Measurements from ENCODE around the gene RAMP3. TPM values are rescaled to one million over a fixed set of nuclear protein-coding genes. Genes with fewer than 3 reads are reported as not detected.
"Not testable (repeated sequence)": the region's sequence is repeated elsewhere in the genome, so short reads cannot be mapped to it uniquely, and the experiment has no call there.

RAMP3 gene
- total RNA-seq, 4 donors from 2014 or later: 31.6 to 117 (median 112) TPM

DNA sequence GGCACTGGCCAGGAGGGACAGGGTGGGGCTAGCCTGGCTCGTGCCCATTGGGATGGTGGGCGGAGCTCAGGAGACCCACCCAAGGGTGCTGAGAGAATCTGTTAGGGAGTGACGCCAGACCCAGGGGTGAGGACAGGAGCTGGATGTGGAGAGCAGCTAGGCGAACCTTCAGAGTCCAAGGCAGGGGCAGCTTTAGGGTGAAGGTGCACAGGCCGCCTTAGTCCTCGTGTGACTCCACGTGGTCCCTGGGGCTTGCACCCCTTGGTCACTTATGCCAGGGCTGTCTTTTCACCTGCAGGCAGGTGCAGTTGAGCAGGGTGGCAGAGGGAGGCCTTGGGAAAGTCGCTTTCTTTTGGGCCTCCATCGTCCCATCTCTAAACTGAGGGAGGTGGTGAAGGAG lies 4.3 kb downstream of the RAMP3 start:
- DNase-seq (ENCODE audit: low spot score in 2 of 2): no peak

GRCh38 chr7:45162311-45162845 lies 4.8 kb downstream of the RAMP3 start:
- WGBS, 2 donors: 77 to 84% methylated on average over 3 of the region's 3 CpGs
- Histone ChIP-seq H3K4me1 (peaks cover 0 to 7% (median 2%) of the 10 kb centered on the region in 4 donors), H3K27me3 (peaks cover 0 to 16% of the 10 kb centered on the region in 2 donors), H3K4me3 (no peak overlapping the region), H3K27ac (no peak overlapping the region), H3K36me3 (no peaks in the 10 kb centered on the region), H3K9me3 (peaks cover 0 to 15% (median 1%) of the 10 kb centered on the region in 4 donors)
- no peak for DNase-seq (ENCODE audit: low spot score in 2 of 2)
- no peak for TF ChIP-seq POLR2A (IDR thresholded peaks at IDR 0.05)

More for the DNA sequence above, 4.3 kb downstream of the RAMP3 start:
- whole genome bisulfite sequencing, 2 donors: 82 to 91% methylated on average over 9 of the region's 9 CpGs
- Histone ChIP-seq H3K27me3 (peaks cover 0 to 21% of the 10 kb centered on the region in 2 donors), H3K4me1 (peaks cover 0 to 11% (median 2%) of the 10 kb centered on the region in 4 donors), H3K9me3 (peaks cover 0 to 15% (median 1%) of the 10 kb centered on the region in 4 donors), H3K4me3 (no peak overlapping the region), H3K36me3 (no peaks in the 10 kb centered on the region), H3K27ac (no peak overlapping the region)
- TF ChIP-seq, protein P1, sequence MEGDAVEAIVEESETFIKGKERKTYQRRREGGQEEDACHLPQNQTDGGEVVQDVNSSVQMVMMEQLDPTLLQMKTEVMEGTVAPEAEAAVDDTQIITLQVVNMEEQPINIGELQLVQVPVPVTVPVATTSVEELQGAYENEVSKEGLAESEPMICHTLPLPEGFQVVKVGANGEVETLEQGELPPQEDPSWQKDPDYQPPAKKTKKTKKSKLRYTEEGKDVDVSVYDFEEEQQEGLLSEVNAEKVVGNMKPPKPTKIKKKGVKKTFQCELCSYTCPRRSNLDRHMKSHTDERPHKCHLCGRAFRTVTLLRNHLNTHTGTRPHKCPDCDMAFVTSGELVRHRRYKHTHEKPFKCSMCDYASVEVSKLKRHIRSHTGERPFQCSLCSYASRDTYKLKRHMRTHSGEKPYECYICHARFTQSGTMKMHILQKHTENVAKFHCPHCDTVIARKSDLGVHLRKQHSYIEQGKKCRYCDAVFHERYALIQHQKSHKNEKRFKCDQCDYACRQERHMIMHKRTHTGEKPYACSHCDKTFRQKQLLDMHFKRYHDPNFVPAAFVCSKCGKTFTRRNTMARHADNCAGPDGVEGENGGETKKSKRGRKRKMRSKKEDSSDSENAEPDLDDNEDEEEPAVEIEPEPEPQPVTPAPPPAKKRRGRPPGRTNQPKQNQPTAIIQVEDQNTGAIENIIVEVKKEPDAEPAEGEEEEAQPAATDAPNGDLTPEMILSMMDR (IDR thresholded peaks at IDR 0.05): no peak
- TF ChIP-seq POLR2A (IDR thresholded peaks at IDR 0.05) (no peak), EP300 (IDR thresholded peaks at IDR 0.05) (no peak)

DNA sequence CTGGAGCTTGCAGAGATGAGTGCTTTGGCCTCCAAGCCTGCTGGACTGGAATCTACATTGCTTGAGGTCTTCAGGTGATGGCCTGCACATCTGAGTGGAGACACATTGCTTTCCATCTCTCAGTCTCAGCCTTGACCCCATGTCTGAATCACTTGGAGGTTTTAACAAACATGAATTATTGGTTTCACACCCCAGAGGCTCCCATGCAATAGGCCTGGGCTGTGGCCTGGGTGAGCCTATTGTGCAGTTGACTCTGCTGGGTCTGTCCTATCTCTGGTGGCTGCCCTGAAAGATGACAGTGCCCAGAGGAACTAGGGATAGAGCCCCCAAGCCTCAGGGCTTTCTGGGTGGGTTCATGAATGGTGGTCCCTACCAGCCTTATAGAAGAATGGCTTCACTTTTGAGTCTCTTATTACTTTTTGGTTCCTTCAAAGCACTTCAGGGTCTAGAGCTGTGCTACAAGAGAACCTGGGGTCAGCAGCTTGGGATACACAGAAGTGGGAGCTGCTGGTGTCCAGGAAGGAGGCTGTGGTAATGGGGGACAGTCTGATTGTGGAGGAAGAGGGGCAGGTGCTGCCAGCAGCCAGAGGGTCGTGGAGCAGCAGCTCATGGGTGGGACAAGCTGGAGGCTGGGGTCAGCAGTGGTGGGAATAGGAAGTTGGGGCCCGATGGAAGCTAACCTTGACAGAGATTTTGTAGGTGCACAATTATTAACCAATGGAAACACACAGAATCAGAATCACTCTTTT lies 5.5 kb downstream of the RAMP3 start:
- no peak overlapping the region for H3K27ac ChIP-seq
- H3K27me3 ChIP-seq: peaks cover 0 to 9% of the 10 kb centered on the region in 2 donors
- H3K4me3 ChIP-seq: no peak overlapping the region
- TF ChIP-seq, protein P1 (IDR thresholded peaks at IDR 0.05): no peak
- TF ChIP-seq EP300 (IDR thresholded peaks at IDR 0.05) (no peak), POLR2A (IDR thresholded peaks at IDR 0.05) (no peak)
- WGBS, 2 donors: 78 to 83% methylated on average over 2 of the region's 2 CpGs
- peaks cover 0 to 15% (median 1%) of the 10 kb centered on the region in 4 donors for H3K9me3 ChIP-seq
- H3K36me3 ChIP-seq: no peaks in the 10 kb centered on the region
- no peak for DNase-seq (ENCODE audit: low spot score in 2 of 2)
- no peaks in the 10 kb centered on the region for H3K4me1 ChIP-seq

DNA sequence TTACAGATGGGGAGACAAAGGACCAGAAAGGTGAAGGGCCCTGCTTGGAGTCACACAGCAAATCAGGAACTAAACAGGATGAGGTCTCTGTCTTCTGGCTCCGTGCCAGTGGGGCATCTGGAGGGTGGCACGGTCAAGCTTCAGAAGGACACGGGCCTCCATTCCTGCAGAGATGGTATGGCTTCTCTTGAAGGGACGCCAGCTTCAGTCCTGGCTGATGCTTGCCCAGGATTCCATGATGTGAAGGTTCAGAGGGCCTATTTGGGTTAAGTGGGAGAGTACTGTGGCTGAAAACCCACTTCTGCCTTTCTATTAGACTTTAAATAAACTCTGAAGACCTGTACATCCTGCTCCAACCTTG lies 6.1 kb downstream of the RAMP3 start:
- Histone ChIP-seq H3K4me1 (no peaks in the 10 kb centered on the region), H3K36me3 (no peaks in the 10 kb centered on the region), H3K4me3 (no peak overlapping the region), H3K27me3 (peaks cover 0 to 4% of the 10 kb centered on the region in 2 donors), H3K27ac (no peak overlapping the region), H3K9me3 (peaks cover 0 to 15% (median 1%) of the 10 kb centered on the region in 4 donors)
- WGBS, 2 donors: 81 to 88% methylated on average over 4 of the region's 4 CpGs
- DNase-seq (ENCODE audit: low spot score in 2 of 2): no peak
- TF ChIP-seq POLR2A (IDR thresholded peaks at IDR 0.05) (no peak), EP300 (IDR thresholded peaks at IDR 0.05) (no peak)
- TF ChIP-seq, protein P1 (IDR thresholded peaks at IDR 0.05): no peak

- not testable (repeated sequence) for H3K36me3 ChIP-seq; H3K4me1 ChIP-seq; DNase-seq (ENCODE audit: low spot score in 2 of 2); H3K27me3 ChIP-seq; H3K27ac ChIP-seq; H3K4me3 ChIP-seq
- WGBS, 2 donors: 82 to 91% methylated on average over 3 of the region's 3 CpGs
- H3K9me3 ChIP-seq: peaks cover 0 to 15% (median 1%) of the 10 kb centered on the region in 4 donors
Observed at GRCh38 chr7:45164271-45164670, 6.7 kb downstream of the RAMP3 start.

DNA sequence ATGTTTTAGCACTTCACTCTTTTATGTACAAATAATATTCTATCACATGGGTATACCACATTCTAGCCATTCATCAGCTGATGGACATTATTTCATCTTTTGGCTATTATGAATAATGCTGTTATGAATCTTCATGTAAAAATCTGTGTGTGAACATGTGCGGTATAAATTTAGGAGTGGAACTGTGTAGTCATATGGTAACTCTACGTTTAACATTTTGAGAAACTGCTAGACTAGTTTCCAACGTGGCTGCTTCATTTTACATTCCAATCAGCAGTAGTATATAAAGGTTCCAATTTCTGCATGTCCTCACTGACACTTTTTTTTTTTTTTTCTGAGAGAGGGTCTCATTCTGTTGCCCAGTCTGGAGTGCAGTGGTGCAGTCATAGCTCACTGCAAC lies 8.3 kb downstream of the RAMP3 start:
- no peaks in the 10 kb centered on the region for H3K4me1 ChIP-seq
- H3K27ac ChIP-seq: no peak overlapping the region
- no peaks in the 10 kb centered on the region for H3K36me3 ChIP-seq
- peaks cover 0 to 15% (median 1%) of the 10 kb centered on the region in 4 donors for H3K9me3 ChIP-seq
- no peak for DNase-seq (ENCODE audit: low spot score in 2 of 2)
- no peak for TF ChIP-seq EP300 (IDR thresholded peaks at IDR 0.05)
- TF ChIP-seq, protein P1 (IDR thresholded peaks at IDR 0.05): no peak
- TF ChIP-seq POLR2A (IDR thresholded peaks at IDR 0.05): no peak
- H3K27me3 ChIP-seq: no peaks in the 10 kb centered on the region
- no peak overlapping the region for H3K4me3 ChIP-seq
- WGBS, 2 donors: 56 to 60% methylated on average over 3 of the region's 3 CpGs

All from tibial nerve (tissue), 4 donors.